AG04450 (cell line): ENCODE results near the gene GNG11. TPM values are rescaled to one million over a fixed set of nuclear protein-coding genes. Genes with fewer than 3 reads are reported as not detected.

Experiments
- CTCF ChIA-PET: fragments of 300-600, 350-600 bp; formaldehyde crosslinking; extraction: SDS; loops from one replicate; lab custom pipeline; 2022; ENCODE audit warnings: antibody characterized with exemption, inconsistent platforms; lab: Charles Lee
- POLR2A ChIA-PET: fragments of 350-600 bp; formaldehyde crosslinking; extraction: SDS; loops from one replicate; lab custom pipeline; 2021; ENCODE audit warnings: antibody characterized with exemption, inconsistent platforms; lab: Yijun Ruan, JAX
- DNase-seq: peaks from one replicate; pipeline ENCODE4 v3.0.0-alpha.2; 2011; ENCODE audit warnings: low read depth, low spot score
- H3K27ac ChIP-seq: one replicate; pipeline ENCODE4 v1.5.1; 2012; ENCODE audit warnings: low read depth, low read length, control low read depth
- H3K27me3 ChIP-seq: one replicate; pipeline ENCODE4 v1.6.0; 2012; ENCODE audit warnings: low read length; ENCODE audit not compliant: control insufficient read depth, insufficient read depth
- H3K4me3 ChIP-seq: 2 replicates; pipeline ENCODE4 v1.5.1; 2011; ENCODE audit warnings: mild to moderate bottlenecking, low read depth, low read length, control low read depth
- H3K9me3 ChIP-seq: 2 replicates; pipeline ENCODE4 v1.5.1; 2012; ENCODE audit warnings: low read length; ENCODE audit not compliant: control insufficient read depth, insufficient read depth
- CTCF ChIP-seq: IDR thresholded peaks from 2 replicates; pipeline ENCODE4 v1.5.1; 2011; ENCODE audit warnings: low read depth, low read length, control low read depth, inconsistent platforms
- polyA plus RNA-seq: library from polyadenylated mRNA; depleted of rRNA; stranded (reverse); fragments of >200 nt; gene quantifications from 2 replicates; pipeline ENCODE4 v1.2.3, GENCODE V29; 2011

GNG11 gene
- polyA plus RNA-seq, 1 experiment, result 19.7 TPM

DNA sequence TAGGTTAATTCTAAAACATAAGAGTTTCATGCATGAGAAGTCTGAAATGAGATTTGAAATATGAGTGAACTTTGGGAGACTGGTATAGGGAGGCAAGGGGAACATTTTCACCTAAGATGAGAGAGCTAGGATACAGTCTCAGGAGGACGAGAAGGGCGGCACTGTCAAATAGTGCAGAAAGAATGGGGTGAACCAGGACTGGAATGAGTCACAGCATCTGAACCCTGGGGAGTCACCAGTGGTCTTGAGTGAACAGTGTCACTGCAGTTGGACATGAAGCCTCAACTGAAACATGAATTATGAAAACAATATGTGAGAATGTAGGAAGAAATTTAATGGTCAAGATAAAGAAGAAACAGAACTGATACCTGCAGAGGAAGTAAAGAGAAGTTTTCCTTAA, 33.8 kb downstream of the GNG11 start:
- H3K4me3 ChIP-seq, result no peak overlapping the region
- H3K9me3 ChIP-seq, result no peaks in the 10 kb centered on the region
- no peak overlapping the region for H3K27ac ChIP-seq
- TF ChIP-seq CTCF, result no peak
- CTCF ChIA-PET, result no interaction called here
- no peaks in the 10 kb centered on the region for H3K27me3 ChIP-seq
- DNase-seq, result no peak
- POLR2A ChIA-PET, result no interaction called here

DNA sequence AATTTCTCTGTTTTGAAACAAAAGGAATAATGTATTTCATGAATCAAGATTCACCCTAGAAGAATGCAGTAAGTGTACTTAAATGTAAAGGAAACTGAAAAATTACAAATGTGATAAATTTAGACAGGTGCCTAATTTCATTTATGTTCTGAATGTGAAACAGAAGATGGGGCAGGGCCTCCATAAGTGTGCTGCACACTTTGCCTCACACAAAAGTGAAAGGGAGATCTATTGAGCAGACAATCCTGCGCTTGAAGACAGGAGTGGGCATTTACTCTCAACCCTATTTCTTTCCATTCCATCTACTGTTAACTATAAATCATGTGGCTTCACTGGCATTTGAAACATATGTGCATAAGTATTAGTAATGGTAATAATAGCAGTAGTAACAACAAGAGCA, 36.2 kb downstream of the GNG11 start:
- DNase-seq, result no peak
- no peak overlapping the region for H3K27ac ChIP-seq
- POLR2A ChIA-PET, result no interaction called here
- TF ChIP-seq CTCF, result no peak
- H3K27me3 ChIP-seq, result no peaks in the 10 kb centered on the region
- CTCF ChIA-PET, result no interaction called here
- H3K4me3 ChIP-seq, result no peak overlapping the region
- no peaks in the 10 kb centered on the region for H3K9me3 ChIP-seq

- CTCF ChIA-PET, result no interaction called here
- H3K4me3 ChIP-seq, result no peak overlapping the region
These were observed 36.7 kb downstream of the GNG11 start for GRCh38 chr7:93958216-93958615.

DNA sequence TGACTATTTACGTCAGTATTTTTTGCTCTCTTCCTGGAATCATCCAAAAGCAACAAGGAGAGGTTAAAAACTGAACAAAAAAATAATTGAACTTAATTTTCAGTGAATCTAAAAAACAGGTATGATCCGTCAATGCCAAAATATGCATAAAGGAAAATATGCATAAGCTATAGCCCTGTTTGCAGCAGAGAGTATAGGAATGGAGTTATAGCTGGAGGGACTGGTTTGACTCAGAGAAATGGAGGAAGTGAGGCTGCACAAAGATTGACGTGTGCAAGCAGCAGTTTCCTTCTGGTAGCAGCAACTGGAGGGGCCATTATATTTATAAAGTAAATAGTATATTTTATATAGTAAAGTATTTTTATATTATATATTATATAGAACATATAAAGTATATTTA, 37.1 kb downstream of the GNG11 start:
- no peak overlapping the region for H3K27ac ChIP-seq
- CTCF ChIA-PET, result no interaction called here
- POLR2A ChIA-PET, result no interaction called here

More at GRCh38 chr7:93958216-93958615, 36.7 kb downstream of the GNG11 start:
- H3K27ac ChIP-seq, result no peak overlapping the region
- POLR2A ChIA-PET, result no interaction called here
- no peak for DNase-seq
- H3K9me3 ChIP-seq, result no peaks in the 10 kb centered on the region
- TF ChIP-seq CTCF, result no peak
- no peaks in the 10 kb centered on the region for H3K27me3 ChIP-seq

GRCh38 chr7:93960986-93961385, 39.5 kb downstream of the GNG11 start:
- CTCF ChIA-PET, result interaction anchor here (0.6 kb wide), 2 partner anchors 25 to 360 kb away, joined by 3 read pairs; no protein-coding TSS in a partner anchor
- no peaks in the 10 kb centered on the region for H3K27me3 ChIP-seq
- H3K4me3 ChIP-seq, result no peak overlapping the region
- no peak overlapping the region for H3K27ac ChIP-seq
- POLR2A ChIA-PET, result no interaction called here
- TF ChIP-seq CTCF, result no peak
- H3K9me3 ChIP-seq, result no peaks in the 10 kb centered on the region
- no peak for DNase-seq

More for the DNA sequence above, 37.1 kb downstream of the GNG11 start:
- Histone ChIP-seq H3K9me3 (no peaks in the 10 kb centered on the region), H3K27me3 (no peaks in the 10 kb centered on the region), H3K4me3 (no peak overlapping the region)
- TF ChIP-seq CTCF, result no peak
- no peak for DNase-seq
